Duodenal mucosa (tissue), 2 donors: ENCODE results near the gene ALOX15.
"Not testable (repeated sequence)": the region's sequence is repeated elsewhere in the genome, so short reads cannot be mapped to it uniquely, and the experiment has no call there.

ENCODE experiments used
- H3K27ac ChIP-seq: one replicate; pipeline ENCODE4 v1.7.0; 2013; ENCODE audit warnings: low read depth, low read length
- H3K27me3 ChIP-seq, 2 donors: one replicate each; pipeline ENCODE4 v1.7.0; 2013; ENCODE audit warnings: low read length in 2 of 2, control low read depth in 1 of 2; ENCODE audit not compliant: insufficient read depth in 2 of 2, control insufficient read depth in 1 of 2
- H3K36me3 ChIP-seq, 2 donors: one replicate each; pipeline ENCODE4 v1.7.0; 2013; ENCODE audit warnings: low read length in 2 of 2, control low read depth in 1 of 2; ENCODE audit not compliant: insufficient read depth in 2 of 2, control insufficient read depth in 1 of 2
- H3K4me1 ChIP-seq, 2 donors: one replicate each; pipeline ENCODE4 v1.7.0; 2013; ENCODE audit warnings: low read length in 2 of 2, control low read depth in 1 of 2; ENCODE audit not compliant: insufficient read depth in 2 of 2, control insufficient read depth in 1 of 2
- H3K4me3 ChIP-seq, 2 donors: one replicate each; pipeline ENCODE4 v1.7.0; 2013; ENCODE audit warnings: low read length in 2 of 2, low read depth in 1 of 2
- H3K9ac ChIP-seq, 2 donors: one replicate each; pipeline ENCODE4 v1.7.0; 2013; ENCODE audit warnings: low read length in 2 of 2, low read depth in 1 of 2
- H3K9me3 ChIP-seq, 2 donors: one replicate each; pipeline ENCODE4 v1.7.0; 2013; ENCODE audit warnings: low read length in 2 of 2, control low read depth in 1 of 2; ENCODE audit not compliant: control insufficient read depth in 1 of 2

Gene ALOX15

GRCh38 chr17:4636474-4637100 is 4.9 kb downstream of the ALOX15 start:
- Histone ChIP-seq H3K27me3 (peaks cover 20 to 37% of the 10 kb centered on the region in 2 donors), H3K9me3 (no peaks in the 10 kb centered on the region), H3K27ac (no peak overlapping the region), H3K4me3 (no peak overlapping the region), H3K4me1 (peaks cover 0 to 10% of the 10 kb centered on the region in 2 donors), H3K9ac (no peak overlapping the region), H3K36me3 (no peaks in the 10 kb centered on the region)

DNA sequence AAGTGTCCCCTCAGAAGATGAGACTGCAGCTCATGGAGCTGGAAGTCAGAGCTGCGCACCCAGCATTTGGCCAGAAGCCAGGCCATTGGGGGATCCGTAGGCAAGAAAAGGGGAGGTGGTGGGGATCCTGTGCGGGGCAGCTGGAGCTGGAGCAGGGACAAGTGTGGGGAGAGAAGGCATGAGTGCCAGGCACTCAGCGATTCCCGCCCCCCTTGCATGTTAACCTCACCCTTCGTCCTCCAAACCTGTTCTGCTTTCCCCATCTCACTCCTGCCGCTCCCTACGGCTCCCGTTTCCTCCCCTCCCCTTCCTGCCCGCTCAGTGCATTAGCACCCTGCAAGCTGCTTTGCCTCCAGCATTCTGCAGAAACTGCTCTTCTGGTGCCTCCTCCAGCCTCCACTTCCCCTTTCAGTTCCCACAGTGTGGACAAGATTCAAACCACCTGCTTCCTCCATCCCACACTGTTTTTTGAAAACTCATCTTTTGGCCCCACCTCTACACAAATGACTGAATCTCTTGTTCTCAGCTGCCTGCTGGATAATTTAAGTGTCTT is 5.6 kb downstream of the ALOX15 start:
- Histone ChIP-seq H3K4me1 (peaks cover 0 to 7% of the 10 kb centered on the region in 2 donors), H3K27me3 (peaks cover 13 to 31% of the 10 kb centered on the region in 2 donors), H3K9me3 (no peaks in the 10 kb centered on the region), H3K9ac (no peak overlapping the region), H3K36me3 (no peaks in the 10 kb centered on the region), H3K27ac (no peak overlapping the region), H3K4me3 (no peak overlapping the region)

DNA sequence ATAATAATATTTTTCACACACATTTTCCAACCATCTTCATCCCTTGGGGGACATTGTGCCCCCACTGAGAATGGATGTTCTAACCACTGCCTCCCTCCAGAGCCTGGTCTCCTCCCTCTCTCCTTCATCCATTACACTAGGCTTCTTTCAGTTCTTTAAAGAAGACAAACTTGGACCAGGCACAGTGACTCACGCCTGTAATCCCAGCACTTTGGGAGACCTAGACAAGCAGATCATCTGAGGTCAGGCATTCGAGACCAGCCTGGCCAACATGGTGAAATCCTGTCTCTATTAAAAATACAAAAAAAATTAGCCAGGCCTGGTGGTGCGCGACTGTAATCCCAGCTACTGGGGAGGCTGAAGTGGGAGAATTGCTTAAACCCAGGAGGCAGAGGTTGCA is 6.5 kb downstream of the ALOX15 start:
- H3K4me3 ChIP-seq = no peak overlapping the region
- no peaks in the 10 kb centered on the region for H3K36me3 ChIP-seq
- no peaks in the 10 kb centered on the region for H3K9me3 ChIP-seq
- peaks cover 12 to 31% of the 10 kb centered on the region in 2 donors for H3K27me3 ChIP-seq
- H3K4me1 ChIP-seq = peaks cover 0 to 7% of the 10 kb centered on the region in 2 donors
- no peak overlapping the region for H3K27ac ChIP-seq
- H3K9ac ChIP-seq = no peak overlapping the region

DNA sequence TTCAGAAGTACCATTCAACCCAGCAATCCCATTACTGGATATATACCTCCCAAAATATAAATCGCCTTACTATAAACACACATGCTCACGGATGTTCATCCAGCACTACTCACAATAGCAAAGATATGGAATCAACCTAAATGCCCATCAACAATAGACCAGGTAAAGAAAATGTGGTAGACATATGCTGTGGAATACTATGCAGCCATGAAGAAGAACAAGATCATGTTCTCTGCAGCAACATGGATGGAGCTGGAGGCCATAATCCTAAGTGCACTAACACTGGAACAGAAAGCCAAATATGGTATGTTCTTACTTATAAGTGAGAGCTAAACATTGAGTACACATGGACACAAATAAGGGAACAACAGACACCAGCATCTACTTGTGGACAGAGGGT is 7.8 kb downstream of the ALOX15 start:
- H3K36me3 ChIP-seq = no peaks in the 10 kb centered on the region
- H3K27ac ChIP-seq = no peak overlapping the region
- no peaks in the 10 kb centered on the region for H3K9me3 ChIP-seq
- no peak overlapping the region for H3K9ac ChIP-seq
- no peak overlapping the region for H3K4me3 ChIP-seq
- H3K27me3 ChIP-seq = peaks cover 5 to 24% of the 10 kb centered on the region in 2 donors
- peaks cover 0 to 7% of the 10 kb centered on the region in 2 donors for H3K4me1 ChIP-seq

DNA sequence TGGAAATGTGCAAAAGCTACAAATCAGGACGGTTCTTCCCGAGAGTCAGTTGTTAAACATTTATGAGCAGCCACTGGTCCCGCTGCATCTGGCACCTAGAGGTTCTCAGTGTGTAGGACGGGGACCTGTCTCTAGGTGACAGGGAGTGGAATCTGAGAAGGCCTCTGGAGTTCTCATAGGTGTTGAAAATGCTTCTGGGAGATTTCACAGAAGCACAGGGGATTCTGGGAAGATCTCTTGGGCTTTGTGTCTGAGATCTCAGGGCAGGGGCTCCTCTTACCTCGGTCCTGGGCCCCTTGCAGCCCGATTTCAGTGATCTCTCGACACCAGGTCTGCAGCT is 8.9 kb downstream of the ALOX15 start:
- H3K9me3 ChIP-seq = no peaks in the 10 kb centered on the region
- H3K36me3 ChIP-seq = no peaks in the 10 kb centered on the region
- H3K27ac ChIP-seq = no peak overlapping the region
- H3K4me3 ChIP-seq = no peak overlapping the region
- no peak overlapping the region for H3K9ac ChIP-seq
- peaks cover 4 to 21% of the 10 kb centered on the region in 2 donors for H3K27me3 ChIP-seq
- peaks cover 0 to 7% of the 10 kb centered on the region in 2 donors for H3K4me1 ChIP-seq

DNA sequence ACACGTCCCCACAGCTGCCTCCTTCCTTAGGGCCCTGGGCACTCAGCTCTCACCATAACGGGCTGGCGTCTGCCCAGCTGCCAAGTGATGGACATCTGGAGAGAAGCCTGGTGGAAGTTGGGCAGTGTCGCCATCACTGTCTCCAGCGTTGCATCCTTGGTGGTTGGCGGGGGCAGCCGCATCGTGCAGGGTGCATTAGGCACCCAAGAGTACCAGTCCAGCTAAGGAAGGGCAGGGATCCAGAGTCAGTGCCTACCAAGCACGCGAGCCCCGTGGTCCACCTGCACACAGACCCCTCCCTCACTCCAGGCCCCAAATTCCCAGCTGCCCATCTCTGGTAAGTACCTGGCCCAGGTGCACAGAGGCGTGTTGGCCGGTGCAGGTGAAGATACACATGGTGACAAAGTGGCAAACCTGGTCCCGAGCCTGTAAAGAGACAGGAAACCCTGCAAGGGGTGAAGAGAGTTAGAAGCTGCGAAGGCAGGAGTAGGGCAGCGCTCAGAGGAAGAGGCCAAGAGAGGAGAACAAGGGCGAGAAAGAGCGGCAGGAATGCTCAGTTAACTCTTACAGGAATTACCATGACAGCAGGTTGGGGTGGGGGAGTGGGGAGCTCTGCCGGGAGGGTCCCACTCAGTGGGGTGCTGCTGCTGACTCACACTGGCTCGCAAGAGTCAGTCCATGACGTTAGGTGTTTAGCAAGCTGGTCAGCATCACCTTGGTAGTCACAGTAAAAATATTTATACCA is 9.5 kb downstream of the ALOX15 start:
- H3K27ac ChIP-seq = no peak overlapping the region
- no peak overlapping the region for H3K4me3 ChIP-seq
- H3K27me3 ChIP-seq = peaks cover 4 to 21% of the 10 kb centered on the region in 2 donors
- H3K9ac ChIP-seq = no peak overlapping the region
- H3K9me3 ChIP-seq = no peaks in the 10 kb centered on the region
- H3K4me1 ChIP-seq = peaks cover 0 to 7% of the 10 kb centered on the region in 2 donors
- no peaks in the 10 kb centered on the region for H3K36me3 ChIP-seq

GRCh38 chr17:4631431-4631830 is 10.0 kb downstream of the ALOX15 start:
- Histone ChIP-seq H3K36me3 (no peaks in the 10 kb centered on the region), H3K9ac (no peak overlapping the region), H3K4me1 (peaks cover 0 to 7% of the 10 kb centered on the region in 2 donors), H3K27me3 (peaks cover 4 to 16% of the 10 kb centered on the region in 2 donors), H3K9me3 (no peaks in the 10 kb centered on the region), H3K27ac (no peak overlapping the region), H3K4me3 (no peak overlapping the region)

GRCh38 chr17:4626734-4627256 is 14.7 kb downstream of the ALOX15 start:
- H3K4me3 ChIP-seq = no peak overlapping the region
- H3K27ac ChIP-seq = no peak overlapping the region
- H3K4me1 ChIP-seq = no peaks in the 10 kb centered on the region
- H3K9ac ChIP-seq = no peak overlapping the region
- no peaks in the 10 kb centered on the region for H3K36me3 ChIP-seq
- H3K27me3 ChIP-seq = no peaks in the 10 kb centered on the region
- H3K9me3 ChIP-seq = no peaks in the 10 kb centered on the region

GRCh38 chr17:4625181-4625617 is 16.3 kb downstream of the ALOX15 start:
- Histone ChIP-seq H3K9ac (no peak overlapping the region), H3K27me3 (no peaks in the 10 kb centered on the region), H3K4me1 (no peaks in the 10 kb centered on the region), H3K9me3 (no peaks in the 10 kb centered on the region), H3K36me3 (no peaks in the 10 kb centered on the region), H3K27ac (no peak overlapping the region), H3K4me3 (no peak overlapping the region)

DNA sequence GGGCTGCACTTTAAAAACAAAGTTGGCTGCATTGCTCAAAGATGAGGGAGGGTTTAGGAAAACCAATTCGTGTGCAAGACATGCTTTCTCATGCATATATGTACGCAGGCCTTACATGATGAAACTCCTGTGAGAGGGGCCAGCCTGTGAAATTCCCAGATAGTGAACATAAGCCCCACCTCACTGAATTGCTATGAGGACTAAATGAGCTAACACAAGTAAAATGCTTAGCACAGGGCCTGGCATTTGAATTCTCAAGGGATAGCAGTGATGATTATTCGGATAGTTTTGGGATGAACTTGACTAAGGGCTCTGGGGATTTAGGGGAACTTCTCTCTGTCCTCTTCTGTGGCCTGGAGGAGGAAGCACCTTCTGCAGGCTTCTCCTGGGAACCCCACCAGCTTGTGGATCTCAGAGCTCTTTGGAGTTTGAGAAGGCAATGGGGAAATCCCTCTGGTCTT is 17.0 kb downstream of the ALOX15 start:
- H3K27me3 ChIP-seq, H3K27ac ChIP-seq, H3K9ac ChIP-seq, H3K9me3 ChIP-seq, H3K4me3 ChIP-seq, H3K36me3 ChIP-seq, H3K4me1 ChIP-seq: not testable (repeated sequence)
